K562 (cell line): ENCODE data around the gene JADE3. TPM values are rescaled to one million over a fixed set of nuclear protein-coding genes. Genes with fewer than 3 reads are reported as not detected.

Experiments
- CREBBP ChIP-seq: IDR thresholded peaks from one replicate; pipeline ENCODE4 v1.6.1; 2012; ENCODE audit warnings: low read depth, mild to moderate bottlenecking, control low read depth, inconsistent platforms, low read length
- DDX20 ChIP-seq: fragments of 450-650 bp; IDR thresholded peaks from 2 replicates; pipeline ENCODE4 v1.6.1; 2016; ENCODE audit warnings: missing genetic modification characterization, low read depth, mild to moderate bottlenecking, missing compliant biosample characterization, moderate library complexity
- DIDO1 ChIP-seq: fragments of 450-650 bp; IDR thresholded peaks from 2 replicates; pipeline ENCODE4 v1.6.1; 2016; ENCODE audit warnings: low read depth, missing biosample characterization, missing genetic modification characterization
- DPF2 ChIP-seq: fragments of 450-650 bp; IDR thresholded peaks from 2 replicates; pipeline ENCODE4 v1.6.1; 2016
- KAT2B ChIP-seq: IDR thresholded peaks from one replicate; pipeline ENCODE4 v1.6.1; 2012; ENCODE audit warnings: low read depth, mild to moderate bottlenecking, control low read depth, inconsistent platforms, low read length, moderate library complexity
- MEF2D ChIP-seq: conservative IDR thresholded peaks from 2 replicates; pipeline ENCODE4 v1.6.1; 2016; ENCODE audit warnings: low read depth, missing genetic modification characterization, missing compliant biosample characterization
- NFIX ChIP-seq: fragments of 250-450 bp; sonication (Bioruptor Pico); IDR thresholded peaks from 2 replicates; pipeline ENCODE4 v1.4.0; 2020; ENCODE audit warnings: low read depth, mild to moderate bottlenecking, moderate library complexity
- NFYB ChIP-seq: IDR thresholded peaks from 2 replicates; pipeline ENCODE4 v1.6.1; 2011; ENCODE audit warnings: mild to moderate bottlenecking, moderate library complexity; ENCODE audit not compliant: insufficient read length; ENCODE audit errors: extremely low read depth
- PCBP1 ChIP-seq: fragments of 200-400 bp; formaldehyde crosslinking; IDR thresholded peaks from 2 replicates; pipeline ENCODE4 v1.6.1; 2018; ENCODE audit warnings: mild to moderate bottlenecking, low read depth, low read length; ENCODE audit not compliant: poor library complexity, severe bottlenecking
- POU5F1 ChIP-seq: fragments of 150-350 bp; IDR thresholded peaks from 2 replicates; pipeline ENCODE4 v1.6.1; 2014; ENCODE audit warnings: borderline replicate concordance, low read length, low read depth, mild to moderate bottlenecking; ENCODE audit not compliant: partially characterized antibody
- SUPT5H ChIP-seq: fragments of 450-650 bp; IDR thresholded peaks from 2 replicates; pipeline ENCODE4 v1.6.1; 2016
- U2AF2 ChIP-seq: fragments of 200-400 bp; formaldehyde crosslinking; optimal IDR thresholded peaks from 2 replicates; pipeline ENCODE3; 2017; ENCODE audit warnings: low read depth, mild to moderate bottlenecking, low read length
- XRCC3 ChIP-seq: fragments of 450-650 bp; IDR thresholded peaks from 2 replicates; pipeline ENCODE4 v1.6.1; 2017; ENCODE audit warnings: mild to moderate bottlenecking, moderate library complexity
- ZNF384 ChIP-seq: IDR thresholded peaks from 2 replicates; pipeline ENCODE4 v1.6.1; 2012; ENCODE audit warnings: low read depth, low read length, improper control_type of control experiment
- ZNF76 ChIP-seq: fragments of 250-450 bp; sonication (Bioruptor Pico); IDR thresholded peaks from 2 replicates; pipeline ENCODE4 v1.4.0; 2020; ENCODE audit warnings: mild to moderate bottlenecking, moderate library complexity, borderline replicate concordance
- ZNF79 ChIP-seq: fragments of 250-450 bp; sonication (Bioruptor Pico); IDR thresholded peaks from 2 replicates; pipeline ENCODE4 v1.4.0; 2020; ENCODE audit warnings: low read depth, mild to moderate bottlenecking, moderate library complexity
- polyA plus RNA-seq, 8 experiments: library from polyadenylated mRNA; depleted of rRNA in 4 of 8; stranded (reverse) in 5 of 8; unstranded in 3 of 8; fragments of >200 nt; fragmentation: Nextera tagmentation in 2 of 8; fragmentation: Illumina TruSeq in 1 of 8; extraction: Ambion mirVana in 2 of 8; extraction: Trizol in 1 of 8; gene quantifications; 2 replicates each; pipeline versions ENCODE4 v1.2.1 to v1.2.3, GENCODE V29; 2011 to 2014; ENCODE audit warnings: inconsistent platforms in 1 of 8, missing spikeins in 1 of 8
- total RNA-seq, 7 experiments: library from RNA; depleted of rRNA in 6 of 7; stranded (reverse); fragments of >200 nt in 6 of 7; fragmentation: Illumina TruSeq in 2 of 7; extraction: Trizol in 2 of 7; gene quantifications; 2 replicates each; pipeline versions ENCODE4 v1.2.1 to v1.2.3, GENCODE V29; 2011 to 2021; ENCODE audit warnings: low replicate concordance in 1 of 7
- TF ChIP-seq, protein P1 (sequence below): IDR thresholded peaks from 2 replicates; pipeline ENCODE4 v1.6.1; 2016; ENCODE audit warnings: missing genetic modification characterization, missing compliant biosample characterization
- TF ChIP-seq, protein P2 (sequence below): fragments of 450-650 bp; conservative IDR thresholded peaks from 2 replicates; pipeline ENCODE4 v1.6.1; 2016; ENCODE audit warnings: missing genetic modification characterization, low read depth, mild to moderate bottlenecking, control low read depth, missing compliant biosample characterization
- TF ChIP-seq, protein P3 (sequence below): fragments of 450-650 bp; IDR thresholded peaks from 2 replicates; pipeline ENCODE4 v1.6.1; 2016; ENCODE audit warnings: low read depth, mild to moderate bottlenecking, moderate library complexity
- TF ChIP-seq, protein P4 (sequence below): fragments of 450-650 bp; IDR thresholded peaks from one replicate; pipeline ENCODE4 v1.6.1; 2018; ENCODE audit warnings: mild to moderate bottlenecking, moderate library complexity; ENCODE audit not compliant: partially characterized antibody
- TF ChIP-seq, protein P5 (sequence below), 2 experiments: fragments of 450-650 bp in 1 of 2; sonication (generic) in 1 of 2; formaldehyde crosslinking; conservative IDR thresholded peaks; 2 replicates each; pipeline versions ENCODE4 v1.4.0 to v1.8.1; 2020 to 2022; ENCODE audit warnings: mild to moderate bottlenecking in 1 of 2, missing genetic modification reagents in 1 of 2
- TF ChIP-seq, protein P6 (sequence below): fragments of 250-450 bp; sonication (Bioruptor Pico); IDR thresholded peaks from 2 replicates; pipeline ENCODE4 v1.5.0; 2020; ENCODE audit warnings: mild to moderate bottlenecking, borderline replicate concordance

Gene JADE3
- total and polyA plus RNA-seq, 9 of the 15 experiments (the other 6 are each of a cell fraction or from before 2014, with no cell fraction given): 2.6 to 10.0 (median 7.0) TPM

DNA sequence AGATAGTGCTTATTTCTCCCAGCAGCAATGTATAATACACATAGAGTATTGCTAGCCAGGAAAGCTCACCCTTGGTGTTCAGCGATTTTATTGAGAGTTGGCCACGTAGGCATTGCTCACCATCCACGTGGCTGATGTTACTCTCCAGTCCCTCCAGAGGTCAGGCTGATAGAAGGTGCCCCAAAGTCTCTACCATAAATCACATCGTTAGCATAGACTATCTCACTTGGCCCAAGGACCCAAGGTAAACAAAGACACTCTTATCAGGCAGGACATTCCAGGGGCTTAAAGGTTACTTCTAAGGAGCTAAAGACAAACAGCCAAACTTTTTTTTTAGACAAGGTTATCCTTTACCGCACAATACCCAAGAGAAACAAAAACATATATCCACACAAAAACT lies 135.8 kb downstream of the JADE3 start (continued):
- TF ChIP-seq, protein P1, sequence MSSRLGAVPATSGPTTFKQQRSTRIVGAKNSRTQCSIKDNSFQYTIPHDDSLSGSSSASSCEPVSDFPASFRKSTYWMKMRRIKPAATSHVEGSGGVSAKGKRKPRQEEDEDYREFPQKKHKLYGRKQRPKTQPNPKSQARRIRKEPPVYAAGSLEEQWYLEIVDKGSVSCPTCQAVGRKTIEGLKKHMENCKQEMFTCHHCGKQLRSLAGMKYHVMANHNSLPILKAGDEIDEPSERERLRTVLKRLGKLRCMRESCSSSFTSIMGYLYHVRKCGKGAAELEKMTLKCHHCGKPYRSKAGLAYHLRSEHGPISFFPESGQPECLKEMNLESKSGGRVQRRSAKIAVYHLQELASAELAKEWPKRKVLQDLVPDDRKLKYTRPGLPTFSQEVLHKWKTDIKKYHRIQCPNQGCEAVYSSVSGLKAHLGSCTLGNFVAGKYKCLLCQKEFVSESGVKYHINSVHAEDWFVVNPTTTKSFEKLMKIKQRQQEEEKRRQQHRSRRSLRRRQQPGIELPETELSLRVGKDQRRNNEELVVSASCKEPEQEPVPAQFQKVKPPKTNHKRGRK (tag): no peak
- TF ChIP-seq, protein P2, sequence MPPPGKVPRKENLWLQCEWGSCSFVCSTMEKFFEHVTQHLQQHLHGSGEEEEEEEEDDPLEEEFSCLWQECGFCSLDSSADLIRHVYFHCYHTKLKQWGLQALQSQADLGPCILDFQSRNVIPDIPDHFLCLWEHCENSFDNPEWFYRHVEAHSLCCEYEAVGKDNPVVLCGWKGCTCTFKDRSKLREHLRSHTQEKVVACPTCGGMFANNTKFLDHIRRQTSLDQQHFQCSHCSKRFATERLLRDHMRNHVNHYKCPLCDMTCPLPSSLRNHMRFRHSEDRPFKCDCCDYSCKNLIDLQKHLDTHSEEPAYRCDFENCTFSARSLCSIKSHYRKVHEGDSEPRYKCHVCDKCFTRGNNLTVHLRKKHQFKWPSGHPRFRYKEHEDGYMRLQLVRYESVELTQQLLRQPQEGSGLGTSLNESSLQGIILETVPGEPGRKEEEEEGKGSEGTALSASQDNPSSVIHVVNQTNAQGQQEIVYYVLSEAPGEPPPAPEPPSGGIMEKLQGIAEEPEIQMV: no peak
- no peak for TF ChIP-seq DDX20 (tag)
- no peak for TF ChIP-seq POU5F1
- no peak for TF ChIP-seq DIDO1 (tag)
- TF ChIP-seq KAT2B: no peak
- TF ChIP-seq U2AF2: no peak
- no peak for TF ChIP-seq NFYB
- TF ChIP-seq SUPT5H: no peak
- peak; percentile 83 for TF ChIP-seq ZNF384
- TF ChIP-seq NFIX: no peak
- no peak for TF ChIP-seq ZNF79 (CRISPR knock-in tag)
- no peak for TF ChIP-seq XRCC3
- TF ChIP-seq, protein P3, sequence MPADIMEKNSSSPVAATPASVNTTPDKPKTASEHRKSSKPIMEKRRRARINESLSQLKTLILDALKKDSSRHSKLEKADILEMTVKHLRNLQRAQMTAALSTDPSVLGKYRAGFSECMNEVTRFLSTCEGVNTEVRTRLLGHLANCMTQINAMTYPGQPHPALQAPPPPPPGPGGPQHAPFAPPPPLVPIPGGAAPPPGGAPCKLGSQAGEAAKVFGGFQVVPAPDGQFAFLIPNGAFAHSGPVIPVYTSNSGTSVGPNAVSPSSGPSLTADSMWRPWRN: peak; percentile 82
- TF ChIP-seq, protein P4, sequence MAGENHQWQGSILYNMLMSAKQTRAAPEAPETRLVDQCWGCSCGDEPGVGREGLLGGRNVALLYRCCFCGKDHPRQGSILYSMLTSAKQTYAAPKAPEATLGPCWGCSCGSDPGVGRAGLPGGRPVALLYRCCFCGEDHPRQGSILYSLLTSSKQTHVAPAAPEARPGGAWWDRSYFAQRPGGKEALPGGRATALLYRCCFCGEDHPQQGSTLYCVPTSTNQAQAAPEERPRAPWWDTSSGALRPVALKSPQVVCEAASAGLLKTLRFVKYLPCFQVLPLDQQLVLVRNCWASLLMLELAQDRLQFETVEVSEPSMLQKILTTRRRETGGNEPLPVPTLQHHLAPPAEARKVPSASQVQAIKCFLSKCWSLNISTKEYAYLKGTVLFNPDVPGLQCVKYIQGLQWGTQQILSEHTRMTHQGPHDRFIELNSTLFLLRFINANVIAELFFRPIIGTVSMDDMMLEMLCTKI: no peak
- TF ChIP-seq PCBP1: no peak
- TF ChIP-seq, protein P5, sequence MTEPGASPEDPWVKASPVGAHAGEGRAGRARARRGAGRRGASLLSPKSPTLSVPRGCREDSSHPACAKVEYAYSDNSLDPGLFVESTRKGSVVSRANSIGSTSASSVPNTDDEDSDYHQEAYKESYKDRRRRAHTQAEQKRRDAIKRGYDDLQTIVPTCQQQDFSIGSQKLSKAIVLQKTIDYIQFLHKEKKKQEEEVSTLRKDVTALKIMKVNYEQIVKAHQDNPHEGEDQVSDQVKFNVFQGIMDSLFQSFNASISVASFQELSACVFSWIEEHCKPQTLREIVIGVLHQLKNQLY (CRISPR knock-in tag; conservative IDR thresholded peaks at IDR 0.05): no peak
- TF ChIP-seq DPF2: peak; percentile 93
- TF ChIP-seq, protein P6, sequence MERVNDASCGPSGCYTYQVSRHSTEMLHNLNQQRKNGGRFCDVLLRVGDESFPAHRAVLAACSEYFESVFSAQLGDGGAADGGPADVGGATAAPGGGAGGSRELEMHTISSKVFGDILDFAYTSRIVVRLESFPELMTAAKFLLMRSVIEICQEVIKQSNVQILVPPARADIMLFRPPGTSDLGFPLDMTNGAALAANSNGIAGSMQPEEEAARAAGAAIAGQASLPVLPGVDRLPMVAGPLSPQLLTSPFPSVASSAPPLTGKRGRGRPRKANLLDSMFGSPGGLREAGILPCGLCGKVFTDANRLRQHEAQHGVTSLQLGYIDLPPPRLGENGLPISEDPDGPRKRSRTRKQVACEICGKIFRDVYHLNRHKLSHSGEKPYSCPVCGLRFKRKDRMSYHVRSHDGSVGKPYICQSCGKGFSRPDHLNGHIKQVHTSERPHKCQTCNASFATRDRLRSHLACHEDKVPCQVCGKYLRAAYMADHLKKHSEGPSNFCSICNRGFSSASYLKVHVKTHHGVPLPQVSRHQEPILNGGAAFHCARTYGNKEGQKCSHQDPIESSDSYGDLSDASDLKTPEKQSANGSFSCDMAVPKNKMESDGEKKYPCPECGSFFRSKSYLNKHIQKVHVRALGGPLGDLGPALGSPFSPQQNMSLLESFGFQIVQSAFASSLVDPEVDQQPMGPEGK (CRISPR knock-in tag): no peak
- no peak for TF ChIP-seq ZNF76 (CRISPR knock-in tag)
- no peak for TF ChIP-seq CREBBP
- TF ChIP-seq MEF2D: no peak
